Muscle of leg (tissue), 11 donors: ENCODE results near the gene CFAP54. TPM values are rescaled to one million over a fixed set of nuclear protein-coding genes. Genes with fewer than 3 reads are reported as not detected.
"Not testable (repeated sequence)": the region's sequence is repeated elsewhere in the genome, so short reads cannot be mapped to it uniquely, and the experiment has no call there.

Experiments used
- DNase-seq: peaks from one replicate; pipeline ENCODE4 v3.0.0; 2013
- H3K27ac ChIP-seq: one replicate; pipeline ENCODE4 v1.5.1; 2013; ENCODE audit warnings: mild to moderate bottlenecking, low read length, control low read depth
- H3K27me3 ChIP-seq: one replicate; pipeline ENCODE4 v1.6.1; 2013; ENCODE audit warnings: low read length; ENCODE audit not compliant: control insufficient read depth, insufficient read depth
- H3K36me3 ChIP-seq: one replicate; pipeline ENCODE4 v1.6.1; 2013; ENCODE audit warnings: low read length; ENCODE audit not compliant: control insufficient read depth, insufficient read depth
- H3K4me1 ChIP-seq: one replicate; pipeline ENCODE4 v1.6.1; 2013; ENCODE audit warnings: low read length; ENCODE audit not compliant: control insufficient read depth, insufficient read depth
- H3K4me3 ChIP-seq: one replicate; pipeline ENCODE4 v1.5.1; 2013; ENCODE audit warnings: low read length, control low read depth
- H3K9me3 ChIP-seq: replicated peaks from 2 replicates; pipeline ENCODE4 v1.6.1; 2013; ENCODE audit warnings: low read depth, low read length; ENCODE audit not compliant: control insufficient read depth
- WGBS: methylation state at CpG from one replicate; pipeline ENCODE4 v1.1.5; 2013; ENCODE audit warnings: missing lambda C conversion rate; ENCODE audit not compliant: insufficient coverage; 5-methylcytosine and 5-hydroxymethylcytosine counted together
- polyA plus RNA-seq, 8 donors: library from polyadenylated mRNA; unstranded; fragments of 120-200 nt; gene quantifications; one replicate each; pipeline versions ENCODE4 v1.2.1 to v1.2.3, GENCODE V29; 2013; ENCODE audit warnings: inconsistent platforms in 1 of 8, low replicate concordance in 1 of 8; ENCODE audit not compliant: insufficient read length in 8 of 8, insufficient read depth in 1 of 8
- total RNA-seq: library from RNA; stranded (reverse); fragments of 120-200 nt; gene quantifications from one replicate; pipeline ENCODE4 v1.2.4, GENCODE V29; 2013

Gene CFAP54
- total and polyA plus RNA-seq, 9 donors: 0.15 to 0.71 (median 0.35) TPM

DNA sequence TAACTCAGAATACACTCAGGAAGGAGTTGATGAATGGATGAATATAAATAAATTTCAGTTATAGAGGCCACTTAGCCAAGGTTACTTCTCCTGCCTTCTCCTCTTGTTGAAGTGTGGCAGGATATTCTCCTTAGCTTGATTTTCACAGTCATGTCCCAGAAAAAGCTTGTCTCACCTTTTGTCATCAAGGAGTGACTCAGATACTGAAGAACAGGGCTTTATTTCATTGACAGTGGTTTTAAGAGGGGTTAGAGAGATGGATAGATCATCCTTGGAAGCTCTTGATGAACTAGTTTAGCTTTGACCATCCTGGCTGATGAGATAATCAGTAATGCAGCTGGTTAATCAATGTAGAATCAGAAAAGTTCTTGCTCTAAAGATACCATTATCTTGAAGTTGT, 35.0 kb upstream of the CFAP54 start:
- no peaks in the 10 kb centered on the region for H3K27me3 ChIP-seq
- no peak for DNase-seq
- no peaks in the 10 kb centered on the region for H3K9me3 ChIP-seq
- no peaks in the 10 kb centered on the region for H3K36me3 ChIP-seq
- no peak overlapping the region for H3K27ac ChIP-seq
- H3K4me1 ChIP-seq: no peaks in the 10 kb centered on the region
- H3K4me3 ChIP-seq: no peak overlapping the region

DNA sequence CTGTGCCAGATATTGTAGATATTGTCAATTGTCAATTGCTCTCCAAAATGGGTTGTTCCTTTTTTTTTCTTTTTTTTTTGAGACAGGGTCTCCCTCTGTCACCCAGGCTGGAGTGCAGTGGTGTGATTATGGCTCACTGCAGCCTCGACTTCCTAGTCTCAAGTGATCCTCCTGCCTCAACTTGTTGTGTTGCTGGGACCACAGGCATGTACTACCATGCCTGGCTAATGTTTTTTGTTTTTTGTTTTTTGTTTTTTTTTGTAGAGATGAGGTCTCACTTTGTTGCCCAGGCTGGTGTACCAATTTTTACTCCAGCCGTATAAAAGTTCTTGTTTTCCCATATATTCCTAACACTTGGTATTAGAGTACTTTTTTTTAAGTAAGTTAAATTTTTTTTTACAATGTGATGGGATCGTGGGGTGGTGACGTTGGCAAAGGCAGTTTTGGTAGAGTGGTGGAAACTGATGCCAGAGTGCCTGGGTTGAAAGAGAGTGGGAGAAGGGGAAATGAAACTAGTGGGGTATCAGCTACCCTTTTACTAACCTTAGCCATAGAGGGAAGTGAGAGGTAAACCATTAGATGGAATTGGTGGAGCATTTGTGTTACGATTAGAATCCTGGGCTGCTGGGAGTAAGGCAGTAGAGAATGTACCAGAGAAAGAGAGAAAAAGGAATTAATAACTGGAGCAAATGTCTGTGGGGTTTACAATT, 33.0 kb upstream of the CFAP54 start:
- no peaks in the 10 kb centered on the region for H3K4me1 ChIP-seq
- H3K9me3 ChIP-seq: no peaks in the 10 kb centered on the region
- no peaks in the 10 kb centered on the region for H3K36me3 ChIP-seq
- DNase-seq: no peak
- no peak overlapping the region for H3K27ac ChIP-seq
- H3K27me3 ChIP-seq: no peaks in the 10 kb centered on the region
- no peak overlapping the region for H3K4me3 ChIP-seq
- WGBS: 80% methylated on average over 1 of the region's 5 CpGs

DNA sequence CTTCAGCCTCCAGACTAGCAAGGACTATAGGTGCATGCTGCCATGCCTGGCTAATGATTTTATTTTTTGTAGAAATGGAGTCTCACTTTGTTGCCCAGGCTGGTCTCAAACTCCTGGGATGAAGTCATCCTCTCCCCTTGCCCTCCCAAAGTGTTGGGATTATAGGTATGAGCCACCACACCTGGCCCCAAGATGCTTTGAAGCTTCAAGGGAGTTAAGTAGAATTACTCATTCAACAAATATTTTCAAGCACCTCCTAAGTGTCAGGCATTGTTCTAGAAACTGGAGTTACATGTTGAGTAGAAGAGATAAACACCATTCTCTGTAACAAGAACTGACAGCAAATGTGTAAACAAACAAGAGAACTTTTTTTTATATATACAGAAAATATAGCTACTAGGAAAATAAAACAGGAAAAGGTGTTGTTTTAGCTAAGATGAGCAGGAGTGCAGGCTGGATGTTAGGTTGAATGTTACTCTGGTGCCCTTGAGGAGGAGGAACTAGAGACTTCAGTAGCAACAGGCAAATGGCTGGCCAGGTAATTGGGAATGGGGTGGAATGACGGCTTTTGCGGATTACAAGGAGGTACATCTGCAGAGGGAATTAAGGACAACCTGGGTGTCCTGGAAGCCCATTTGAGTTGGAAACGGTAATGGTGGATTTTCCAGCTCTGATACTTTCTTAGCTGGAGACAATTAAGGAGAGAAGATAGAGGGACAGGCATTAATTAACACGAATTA, 32.0 kb upstream of the CFAP54 start:
- no peaks in the 10 kb centered on the region for H3K27me3 ChIP-seq
- no peaks in the 10 kb centered on the region for H3K9me3 ChIP-seq
- 72% methylated on average over 3 of the region's 4 CpGs for WGBS
- DNase-seq: no peak
- H3K36me3 ChIP-seq: no peaks in the 10 kb centered on the region
- no peaks in the 10 kb centered on the region for H3K4me1 ChIP-seq
- H3K4me3 ChIP-seq: no peak overlapping the region
- no peak overlapping the region for H3K27ac ChIP-seq

DNA sequence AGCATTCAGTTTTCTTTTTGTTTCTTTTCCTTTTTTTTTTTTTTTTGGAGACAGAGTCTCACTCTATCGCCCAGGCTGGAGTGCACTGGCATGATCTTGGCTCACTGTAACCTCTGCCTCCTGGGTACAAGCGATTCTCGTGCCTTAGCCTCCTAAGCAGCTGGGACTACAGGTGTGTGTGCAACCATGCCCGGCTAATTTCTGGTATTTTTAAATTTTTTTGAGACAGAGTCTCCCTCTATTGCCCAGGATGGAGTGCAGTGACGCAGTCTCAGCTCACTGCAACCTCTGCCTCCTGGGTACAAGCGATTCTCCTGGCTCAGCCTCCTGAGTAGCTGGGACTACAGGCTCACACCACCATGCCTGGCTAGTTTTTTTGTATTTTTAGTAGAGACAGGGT, 30.1 kb upstream of the CFAP54 start:
- not testable (repeated sequence) for DNase-seq, H3K4me3 ChIP-seq, H3K4me1 ChIP-seq, H3K27me3 ChIP-seq, H3K27ac ChIP-seq, H3K9me3 ChIP-seq, H3K36me3 ChIP-seq
- 83% methylated on average over 5 of the region's 6 CpGs for WGBS

DNA sequence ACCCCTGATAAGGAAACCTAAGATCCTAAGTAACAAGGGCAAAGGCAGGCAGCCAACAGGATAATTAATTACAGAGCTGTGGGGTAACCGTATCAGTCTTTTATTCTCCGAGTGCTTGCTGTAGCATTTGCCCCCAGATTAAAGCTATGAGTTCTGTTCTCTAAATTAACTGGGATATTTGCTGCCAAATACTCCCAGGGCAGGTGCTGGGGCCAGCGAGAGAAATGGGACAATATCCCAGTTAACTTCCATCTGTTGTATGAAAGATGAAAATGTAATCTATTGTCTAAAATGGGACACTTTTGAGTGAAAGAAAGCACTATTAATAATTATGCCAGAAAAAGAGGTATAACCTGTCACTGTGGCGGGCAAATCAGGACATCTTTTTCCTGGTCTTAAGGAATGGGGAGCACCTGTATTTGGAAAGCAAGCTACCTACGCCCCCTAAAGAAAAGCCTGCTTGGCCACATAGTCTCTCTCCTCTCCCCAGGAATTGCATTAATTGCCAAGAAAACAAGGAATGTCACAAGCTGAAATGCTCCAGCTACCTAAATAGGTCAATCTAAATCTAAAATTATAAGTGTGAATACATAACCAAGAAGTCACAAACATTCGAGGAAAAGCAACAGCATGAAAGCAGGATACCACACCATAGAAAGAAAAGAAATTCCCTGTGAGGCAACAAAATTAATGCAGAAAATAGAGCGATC, 26.7 kb upstream of the CFAP54 start:
- H3K27ac ChIP-seq: no peak overlapping the region
- DNase-seq: no peak

DNA sequence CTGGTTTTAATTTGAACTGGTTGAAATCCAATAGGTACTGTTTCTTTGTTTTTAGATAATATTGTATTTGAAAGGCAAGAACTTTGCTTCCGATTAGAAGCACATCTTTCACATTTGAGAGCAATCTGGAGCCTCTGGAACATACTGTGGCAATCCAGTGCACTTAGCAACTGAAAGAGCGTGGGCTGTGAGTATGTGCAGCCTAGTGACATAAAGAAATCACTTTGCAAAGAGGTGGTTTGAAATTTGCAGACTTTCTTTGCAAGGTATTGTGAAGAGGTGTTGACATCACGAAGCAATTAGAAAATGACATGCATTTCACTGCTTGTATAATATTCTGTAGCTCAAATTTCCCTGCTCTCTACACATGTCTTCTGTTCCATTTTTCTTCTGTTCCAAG, 23.5 kb upstream of the CFAP54 start:
- H3K27me3 ChIP-seq: no peaks in the 10 kb centered on the region
- no peak overlapping the region for H3K4me3 ChIP-seq
- no peak for DNase-seq
- no peaks in the 10 kb centered on the region for H3K36me3 ChIP-seq
- H3K9me3 ChIP-seq: no peaks in the 10 kb centered on the region
- 55% methylated on average over 2 of the region's 3 CpGs for WGBS
- no peak overlapping the region for H3K27ac ChIP-seq
- no peaks in the 10 kb centered on the region for H3K4me1 ChIP-seq

More for the DNA sequence above, 26.7 kb upstream of the CFAP54 start:
- Histone ChIP-seq H3K36me3 (no peaks in the 10 kb centered on the region), H3K9me3 (no peaks in the 10 kb centered on the region), H3K4me1 (no peaks in the 10 kb centered on the region), H3K27me3 (no peaks in the 10 kb centered on the region), H3K4me3 (no peak overlapping the region)
- 50% methylated on average over 1 of the region's 7 CpGs for WGBS

DNA sequence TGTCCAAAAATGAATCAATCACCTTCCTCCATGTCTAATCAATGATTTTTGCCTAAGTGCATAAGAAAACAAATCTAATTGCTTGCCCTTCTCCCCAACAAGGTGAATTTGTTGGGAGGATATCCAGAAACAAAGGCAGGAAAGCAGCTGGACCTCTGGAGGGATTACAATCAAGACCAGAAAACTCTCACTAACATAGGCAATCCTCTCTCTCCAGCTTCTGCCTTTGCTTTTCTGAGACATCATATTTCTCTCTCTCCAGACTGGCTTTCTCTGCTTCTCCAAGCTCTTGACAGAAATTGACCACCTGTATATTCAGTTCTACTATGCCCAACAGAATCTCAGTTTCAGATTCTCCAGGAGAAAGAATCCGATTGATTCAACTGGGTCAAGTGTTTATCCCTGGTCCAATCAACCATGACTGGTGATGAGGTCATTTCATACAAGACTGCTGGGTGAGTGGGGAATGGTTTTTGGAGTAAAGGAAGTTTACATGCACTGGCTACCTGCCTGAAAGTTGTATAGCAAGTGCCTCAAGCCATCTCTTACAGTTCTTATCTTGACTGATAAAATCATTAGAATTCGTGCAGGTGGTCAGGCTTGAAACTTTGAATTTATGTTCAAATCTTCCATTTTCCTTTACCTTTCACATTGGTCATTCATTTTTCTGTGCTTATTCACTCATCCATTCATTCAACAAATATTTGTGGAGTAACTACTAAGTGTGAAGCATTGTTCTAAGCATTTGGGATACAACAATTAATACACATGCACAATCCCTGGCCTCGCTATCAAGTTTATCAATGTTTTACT, 22.2 kb upstream of the CFAP54 start:
- Histone ChIP-seq H3K4me1 (no peaks in the 10 kb centered on the region), H3K36me3 (no peaks in the 10 kb centered on the region), H3K27me3 (no peaks in the 10 kb centered on the region), H3K4me3 (no peak overlapping the region), H3K27ac (no peak overlapping the region), H3K9me3 (no peaks in the 10 kb centered on the region)
- WGBS: 100% methylated on average over 1 of the region's 3 CpGs
- no peak for DNase-seq

DNA sequence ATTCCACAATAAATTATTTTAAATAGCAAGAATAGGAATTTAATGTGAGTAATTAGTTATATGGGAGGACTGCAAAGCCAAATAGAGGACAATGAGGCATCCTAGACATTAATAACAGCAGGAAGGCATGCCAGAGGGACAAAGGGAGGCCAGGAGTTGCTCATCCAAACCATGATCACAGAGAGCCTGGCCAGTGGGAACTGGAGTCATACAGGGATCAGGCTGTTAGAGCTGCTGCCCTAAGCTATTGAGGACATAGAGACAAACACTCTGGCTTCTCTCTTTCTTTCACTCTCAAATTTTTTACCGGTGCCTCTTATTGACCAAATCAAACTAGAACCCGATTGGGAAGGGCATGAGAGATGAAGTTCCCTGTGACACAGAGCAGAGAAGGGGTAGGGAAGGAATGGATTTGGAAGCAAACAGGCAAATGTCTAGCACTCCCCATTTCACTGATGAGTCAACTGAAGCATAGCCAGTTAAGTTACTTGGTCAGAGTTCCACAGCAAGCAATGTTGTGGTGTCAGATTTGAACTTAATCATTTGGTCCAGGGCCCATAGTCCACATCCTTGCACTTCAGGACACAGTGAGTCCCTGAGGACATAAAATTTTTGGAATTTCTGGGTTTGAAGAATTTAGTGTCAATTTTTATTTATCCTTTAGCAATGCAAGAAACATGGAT, 17.9 kb upstream of the CFAP54 start:
- Histone ChIP-seq H3K27ac (no peak overlapping the region), H3K36me3 (no peaks in the 10 kb centered on the region), H3K4me1 (no peaks in the 10 kb centered on the region), H3K4me3 (no peak overlapping the region), H3K9me3 (no peaks in the 10 kb centered on the region), H3K27me3 (no peaks in the 10 kb centered on the region)
- no peak for DNase-seq
- no CpG with 5 or more reads among the region's 2 CpGs for WGBS

DNA sequence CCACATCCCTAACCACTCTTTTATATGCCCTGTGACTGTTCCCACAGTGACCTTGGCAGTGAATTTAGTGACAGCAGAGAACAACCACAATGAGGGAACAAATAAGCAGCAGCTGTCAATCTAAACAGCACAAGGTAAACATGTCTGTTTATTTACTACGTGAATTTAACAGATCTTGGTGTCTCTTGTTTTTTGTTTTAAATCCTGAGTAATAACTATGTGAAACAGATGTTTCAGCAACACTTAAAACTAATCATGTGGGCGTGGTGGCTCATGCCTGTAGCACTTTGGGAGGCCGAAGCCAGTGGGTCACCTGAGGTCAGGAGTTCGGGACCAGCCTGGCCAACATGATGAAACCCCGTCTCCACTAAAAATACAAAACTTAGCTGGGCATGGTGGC, 17.0 kb upstream of the CFAP54 start:
- H3K36me3 ChIP-seq: no peaks in the 10 kb centered on the region
- H3K4me1 ChIP-seq: no peaks in the 10 kb centered on the region
- H3K4me3 ChIP-seq: no peak overlapping the region
- DNase-seq: no peak
- H3K27me3 ChIP-seq: no peaks in the 10 kb centered on the region
- no peak overlapping the region for H3K27ac ChIP-seq
- no peaks in the 10 kb centered on the region for H3K9me3 ChIP-seq
- WGBS: no CpG with 5 or more reads among the region's 5 CpGs
